Testis (tissue), 3 donors: ENCODE data around the gene EGLN2. TPM values are rescaled to one million over a fixed set of nuclear protein-coding genes. Genes with fewer than 3 reads are reported as not detected.

Experiments
- DNase-seq: peaks from one replicate; pipeline ENCODE4 v3.0.0-alpha.2; 2019
- H3K27ac ChIP-seq, 2 donors: fragments of 200-600 bp; sonication (generic); one replicate each; pipeline ENCODE4 v1.5.1; 2019
- H3K27me3 ChIP-seq: fragments of 200-600 bp; sonication (generic); one replicate; pipeline ENCODE4 v1.5.1; 2019
- H3K36me3 ChIP-seq: fragments of 200-600 bp; sonication (generic); one replicate; pipeline ENCODE4 v1.5.1; 2017; ENCODE audit warnings: low read depth; ENCODE audit errors: missing control alignments
- H3K4me1 ChIP-seq: fragments of 200-600 bp; sonication (generic); one replicate; pipeline ENCODE4 v1.5.1; 2019
- H3K4me3 ChIP-seq, 2 donors: fragments of 200-600 bp; sonication (generic); one replicate each; pipeline ENCODE4 v1.5.1; 2017 to 2019
- H3K9me3 ChIP-seq: fragments of 200-600 bp; sonication (generic); one replicate; pipeline ENCODE4 v1.5.1; 2017
- POLR2A ChIP-seq: fragments of 450-650 bp; IDR thresholded peaks from one replicate; pipeline ENCODE4 v1.6.1; 2017; ENCODE audit warnings: antibody characterized with exemption, mild to moderate bottlenecking, moderate library complexity
- WGBS, 2 donors: methylation state at CpG; one replicate each; pipeline ENCODE4 v1.1.5; 2018; 5-methylcytosine and 5-hydroxymethylcytosine counted together
- intact Hi-C: fragments of 100-400 bp; cut with DNase I; formaldehyde crosslinking; loops from one replicate; pipeline ENCODE4 v1.15.1; 2023; ENCODE audit warnings: low total_unique reads
- polyA plus RNA-seq: library from polyadenylated mRNA; stranded (reverse); fragments of 350-450 nt; fragmentation: Illumina TruSeq; extraction: RNeasy Lipid Tissue Mini Kit (QIAGEN cat#74804); gene quantifications from one replicate; pipeline ENCODE4 v1.2.3, GENCODE V29; 2014; ENCODE audit warnings: low read depth, low replicate concordance; ENCODE audit not compliant: insufficient read depth
- total RNA-seq, 2 donors: library from RNA; depleted of rRNA; stranded (reverse); fragments of >200 nt; gene quantifications; one replicate each; pipeline ENCODE4 v1.2.3, GENCODE V29; 2016
- TF ChIP-seq, protein P1 (sequence below), 3 experiments: fragments of 450-650 bp in 2 of 3; fragments of 200-600 bp in 1 of 3; sonication (generic) in 1 of 3; IDR thresholded peaks; one replicate each; pipeline ENCODE4 v1.5.1; 2016 to 2019; ENCODE audit warnings: antibody characterized with exemption in 3 of 3, mild to moderate bottlenecking in 2 of 3, moderate library complexity in 1 of 3

EGLN2 gene
- total and polyA plus RNA-seq, 3 donors from 2014 or later = 245 to 489 (median 260) TPM

DNA sequence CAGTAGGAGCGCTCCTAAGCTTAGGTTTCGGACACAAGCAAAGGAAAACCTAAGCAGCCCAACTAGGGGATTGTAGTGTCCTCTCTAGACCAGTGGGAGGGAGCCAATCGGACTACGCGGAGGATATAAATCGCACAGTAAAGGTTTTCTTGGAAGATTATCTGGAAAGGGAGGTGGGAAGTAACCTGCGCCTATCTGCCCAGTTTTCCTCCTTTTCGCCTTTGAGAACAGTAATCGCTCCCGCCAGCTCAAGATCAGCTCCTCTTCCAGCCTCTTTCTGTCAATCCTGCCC, 21.4 kb upstream of the EGLN2 start:
- no peaks in the 10 kb centered on the region for H3K27me3 ChIP-seq
- WGBS, 2 donors = 0% methylated on average over 10 of the region's 10 CpGs
- no peaks in the 10 kb centered on the region for H3K36me3 ChIP-seq
- H3K27ac ChIP-seq = peak overlapping the region; percentile 95 to 96
- no peak for DNase-seq
- no peaks in the 10 kb centered on the region for H3K9me3 ChIP-seq
- H3K4me1 ChIP-seq = peaks cover 12% of the 10 kb centered on the region
- TF ChIP-seq POLR2A = no peak
- TF ChIP-seq, protein P1, sequence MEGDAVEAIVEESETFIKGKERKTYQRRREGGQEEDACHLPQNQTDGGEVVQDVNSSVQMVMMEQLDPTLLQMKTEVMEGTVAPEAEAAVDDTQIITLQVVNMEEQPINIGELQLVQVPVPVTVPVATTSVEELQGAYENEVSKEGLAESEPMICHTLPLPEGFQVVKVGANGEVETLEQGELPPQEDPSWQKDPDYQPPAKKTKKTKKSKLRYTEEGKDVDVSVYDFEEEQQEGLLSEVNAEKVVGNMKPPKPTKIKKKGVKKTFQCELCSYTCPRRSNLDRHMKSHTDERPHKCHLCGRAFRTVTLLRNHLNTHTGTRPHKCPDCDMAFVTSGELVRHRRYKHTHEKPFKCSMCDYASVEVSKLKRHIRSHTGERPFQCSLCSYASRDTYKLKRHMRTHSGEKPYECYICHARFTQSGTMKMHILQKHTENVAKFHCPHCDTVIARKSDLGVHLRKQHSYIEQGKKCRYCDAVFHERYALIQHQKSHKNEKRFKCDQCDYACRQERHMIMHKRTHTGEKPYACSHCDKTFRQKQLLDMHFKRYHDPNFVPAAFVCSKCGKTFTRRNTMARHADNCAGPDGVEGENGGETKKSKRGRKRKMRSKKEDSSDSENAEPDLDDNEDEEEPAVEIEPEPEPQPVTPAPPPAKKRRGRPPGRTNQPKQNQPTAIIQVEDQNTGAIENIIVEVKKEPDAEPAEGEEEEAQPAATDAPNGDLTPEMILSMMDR (IDR thresholded peaks at IDR 0.05) = no peak
- peak overlapping the region; percentile 73 to 95 for H3K4me3 ChIP-seq
- intact Hi-C loops = no loop called here

DNA sequence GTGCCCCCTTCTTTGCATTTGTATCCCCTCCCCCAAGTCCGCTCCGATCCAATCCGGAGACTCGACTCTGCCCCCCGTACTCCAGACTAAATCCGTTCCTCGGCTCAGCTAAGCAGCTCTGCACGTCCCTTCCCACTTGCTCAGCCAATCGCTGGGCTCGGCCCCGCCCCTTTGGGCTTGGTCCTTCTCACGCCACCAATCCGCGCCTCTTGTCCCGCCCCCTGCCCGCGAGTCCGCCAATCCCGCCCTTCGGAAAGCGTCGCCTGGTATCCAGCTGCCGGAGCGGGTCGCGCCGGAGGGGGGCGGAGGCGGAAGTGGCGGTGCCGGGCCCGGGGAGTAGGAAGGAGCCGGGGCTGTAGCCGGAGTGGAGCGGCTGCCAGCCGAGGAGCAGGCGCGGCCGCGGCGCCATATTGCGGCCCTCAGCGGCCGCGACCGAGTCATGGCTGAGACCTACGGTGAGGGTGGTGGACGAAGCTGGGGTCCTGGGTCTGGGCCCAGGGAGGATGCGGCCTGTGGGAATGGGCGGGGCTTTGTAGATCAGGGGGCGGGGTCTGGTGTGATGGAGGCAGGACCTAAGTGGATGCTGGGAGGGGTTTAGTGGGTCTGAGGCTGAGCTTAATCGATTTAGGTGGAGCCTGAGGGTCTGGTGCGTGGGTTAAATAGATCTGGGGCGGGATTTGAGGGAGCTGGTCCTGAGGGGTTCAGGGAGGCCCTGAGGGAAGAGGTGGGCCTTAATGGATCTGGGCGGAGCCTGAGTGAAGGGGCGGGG, 20.9 kb upstream of the EGLN2 start, which contains the start of gene RAB4B:
Gene RAB4B, plus strand, starts transcription at position 311 of the 769 bp plus-strand sequence. Its CDS starts 129 bp downstream, at position 440.
- H3K9me3 ChIP-seq = no peaks in the 10 kb centered on the region
- TF ChIP-seq, protein P1 (IDR thresholded peaks at IDR 0.05) = peak in 2 of 3 experiments; percentile 37 to 45
- peak; percentile 69 for TF ChIP-seq POLR2A
- no peaks in the 10 kb centered on the region for H3K36me3 ChIP-seq
- H3K27ac ChIP-seq = peak within 1 kb of the TSS; percentile 95 to 96
- 1 to 2% methylated on average over 32 to 54 of the region's 56 CpGs for WGBS, 2 donors
- peak within 1 kb of the TSS; percentile 73 to 95 for H3K4me3 ChIP-seq
- peak; percentile 100 for DNase-seq
- no peaks in the 10 kb centered on the region for H3K27me3 ChIP-seq
- H3K4me1 ChIP-seq = peaks cover 12% of the 10 kb centered on the region
- intact Hi-C loops = no loop called here

DNA sequence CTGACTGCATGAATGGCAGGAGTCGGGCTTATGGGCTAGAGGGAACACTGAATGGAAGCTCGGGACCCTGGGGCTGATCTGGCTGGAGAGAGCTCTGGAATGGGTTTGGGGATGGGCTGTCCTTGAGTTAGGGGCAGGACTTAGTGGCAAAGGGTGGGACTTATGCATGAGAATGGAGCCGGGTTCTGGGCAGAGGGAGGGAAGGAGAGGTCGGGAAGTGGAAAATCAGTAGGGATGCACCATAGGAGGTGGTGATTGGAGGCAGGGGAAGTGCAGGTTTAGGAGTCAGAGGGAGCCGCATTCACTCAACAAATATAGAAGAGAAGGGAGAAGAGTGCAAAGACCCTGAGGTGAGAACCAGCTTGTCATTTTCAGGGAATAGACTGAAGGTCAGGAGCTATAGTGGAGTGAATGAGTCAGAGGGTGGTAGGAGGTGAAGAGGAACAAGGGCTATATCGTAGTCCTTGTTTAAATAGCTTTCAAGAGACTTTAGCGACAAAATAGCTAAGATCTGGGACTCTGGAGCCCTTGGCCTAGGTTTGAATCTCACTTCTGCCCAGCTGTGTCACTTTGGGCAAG, 20.2 kb upstream of the EGLN2 start:
- H3K27ac ChIP-seq = peak overlapping the region; percentile 95 to 96

DNA sequence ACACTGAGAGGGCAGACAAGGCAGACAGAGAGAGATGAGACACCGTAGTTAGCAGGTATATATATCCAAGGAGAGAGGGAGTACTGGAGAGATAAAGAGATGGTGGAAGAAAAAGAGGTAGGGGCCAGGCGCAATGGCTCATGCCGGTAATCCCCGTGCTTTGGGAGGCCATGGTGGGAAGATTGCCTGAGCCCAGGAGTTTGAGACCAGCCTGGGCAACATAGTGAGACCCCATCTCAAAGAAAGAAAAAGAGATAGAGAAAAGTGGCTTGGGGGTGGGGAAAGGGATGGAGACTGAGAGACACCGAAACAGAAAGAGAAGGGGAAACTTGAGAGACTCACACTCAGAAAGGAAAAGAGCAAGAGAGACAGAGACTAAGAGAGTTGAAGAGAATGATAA, 18.4 kb upstream of the EGLN2 start:
- no peak for DNase-seq
- Histone ChIP-seq H3K27me3 (no peaks in the 10 kb centered on the region), H3K9me3 (no peaks in the 10 kb centered on the region), H3K36me3 (no peaks in the 10 kb centered on the region), H3K27ac (no peak overlapping the region), H3K4me1 (peaks cover 12% of the 10 kb centered on the region), H3K4me3 (no peak overlapping the region)
- TF ChIP-seq, protein P1 (IDR thresholded peaks at IDR 0.05) = no peak
- TF ChIP-seq POLR2A = no peak
- intact Hi-C loops = no loop called here
- WGBS, 2 donors = 94 to 96% methylated on average over 5 of the region's 5 CpGs

More for the DNA sequence above, 20.2 kb upstream of the EGLN2 start:
- peak overlapping the region; percentile 73 to 95 for H3K4me3 ChIP-seq
- intact Hi-C loops = no loop called here
- no peaks in the 10 kb centered on the region for H3K27me3 ChIP-seq
- H3K4me1 ChIP-seq = peaks cover 12% of the 10 kb centered on the region
- no peaks in the 10 kb centered on the region for H3K9me3 ChIP-seq
- no peak for DNase-seq
- TF ChIP-seq, protein P1 (IDR thresholded peaks at IDR 0.05) = no peak
- no peak for TF ChIP-seq POLR2A
- no peaks in the 10 kb centered on the region for H3K36me3 ChIP-seq
- 9 to 12% methylated on average over 7 of the region's 7 CpGs for WGBS, 2 donors
